GM21528 (cell line): ENCODE results near the gene HAUS8.
"Not testable (repeated sequence)": the region's sequence is repeated elsewhere in the genome, so short reads cannot be mapped to it uniquely, and the experiment has no call there.

Experiments
- ATAC-seq: cut with Tn5 transposase; IDR thresholded peaks from one replicate; pipeline ENCODE4 v1.9.1; 2021; ENCODE audit warnings: mild to moderate bottlenecking, moderate library complexity; ENCODE audit not compliant: unreplicated experiment, low FRiP score

Gene HAUS8

DNA sequence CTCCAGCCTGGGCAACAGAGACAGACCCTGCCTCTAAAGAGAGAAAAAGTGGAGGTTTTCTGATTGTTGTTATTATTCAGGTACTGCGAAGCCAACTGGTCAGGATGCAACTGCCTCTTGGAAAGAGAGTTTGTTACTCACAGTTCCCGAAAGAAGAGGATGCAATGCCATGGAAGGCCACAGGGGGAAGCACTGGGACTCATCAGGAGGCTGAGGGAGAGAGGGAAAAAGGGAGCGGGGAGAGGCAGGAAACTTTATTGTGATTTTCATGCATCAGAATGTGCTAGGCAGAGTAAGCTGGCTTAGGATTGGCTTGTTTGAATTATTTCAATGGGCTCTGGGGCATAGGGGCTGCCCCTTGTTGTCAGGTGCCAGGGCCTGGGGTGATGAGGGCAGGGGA is 27.9 kb upstream of the HAUS8 start:
- ATAC-seq = no peak

GRCh38 chr19:17101686-17102628 is 26.7 kb upstream of the HAUS8 start:
- ATAC-seq = no peak

- no peak for ATAC-seq
These were observed 23.1 kb upstream of the HAUS8 start for GRCh38 chr19:17098326-17098725.

- no peak for ATAC-seq
These were observed 22.4 kb upstream of the HAUS8 start for GRCh38 chr19:17097593-17098126.

- no peak for ATAC-seq
These were observed 20.1 kb upstream of the HAUS8 start for GRCh38 chr19:17095141-17095919.

DNA sequence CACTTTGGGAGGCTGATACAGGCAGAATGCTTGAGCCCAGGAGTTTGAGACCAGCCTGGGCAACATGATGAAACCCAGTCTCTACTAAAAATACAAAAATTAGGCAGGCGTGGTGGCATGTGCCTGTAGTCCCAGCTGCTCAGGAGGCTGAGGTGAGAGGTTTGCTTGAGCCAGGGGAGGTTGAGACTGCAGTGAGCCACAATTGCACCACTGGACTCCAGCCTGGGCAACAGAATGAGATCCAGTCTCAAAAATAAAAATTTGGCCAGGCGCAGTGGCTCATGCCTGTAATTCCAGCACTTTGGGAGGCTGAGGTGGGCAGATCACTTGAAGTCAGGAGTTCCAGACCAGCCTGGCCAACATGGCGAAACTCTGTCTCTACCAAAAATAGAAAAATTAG is 19.4 kb upstream of the HAUS8 start:
- ATAC-seq = not testable (repeated sequence)

GRCh38 chr19:17092696-17093095 is 17.4 kb upstream of the HAUS8 start:
- no peak for ATAC-seq

DNA sequence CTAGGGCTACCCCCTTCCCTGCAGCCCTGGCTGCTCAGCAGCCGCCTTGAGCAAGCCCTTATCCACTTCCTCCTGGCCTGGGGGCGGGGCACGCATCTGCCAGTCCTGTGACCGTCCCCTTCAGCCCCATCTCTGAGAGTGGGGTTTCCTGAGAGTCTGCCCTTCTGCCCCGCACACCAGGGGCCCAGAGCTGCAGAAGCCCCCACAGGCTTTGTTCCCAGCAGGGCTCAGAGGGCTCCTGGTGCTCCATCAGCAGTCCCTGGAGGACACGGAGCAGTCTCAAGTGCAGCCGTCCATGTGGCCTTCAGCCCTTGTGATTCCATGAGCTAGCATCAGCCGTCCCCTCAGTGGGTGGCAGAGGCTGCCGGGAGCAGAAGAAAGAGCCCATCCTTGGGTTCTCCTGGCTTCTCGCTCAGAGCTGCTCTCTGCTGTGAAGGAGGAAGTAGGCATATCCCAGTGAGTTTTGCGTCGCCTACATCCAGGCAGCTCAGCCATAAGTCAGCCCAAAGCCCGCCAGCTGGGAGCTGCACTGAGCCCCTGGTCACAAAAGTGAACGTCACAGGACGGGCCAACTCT is 16.6 kb upstream of the HAUS8 start:
- ATAC-seq = no peak

- no peak for ATAC-seq
These were observed 15.3 kb upstream of the HAUS8 start for GRCh38 chr19:17090583-17090982.

DNA sequence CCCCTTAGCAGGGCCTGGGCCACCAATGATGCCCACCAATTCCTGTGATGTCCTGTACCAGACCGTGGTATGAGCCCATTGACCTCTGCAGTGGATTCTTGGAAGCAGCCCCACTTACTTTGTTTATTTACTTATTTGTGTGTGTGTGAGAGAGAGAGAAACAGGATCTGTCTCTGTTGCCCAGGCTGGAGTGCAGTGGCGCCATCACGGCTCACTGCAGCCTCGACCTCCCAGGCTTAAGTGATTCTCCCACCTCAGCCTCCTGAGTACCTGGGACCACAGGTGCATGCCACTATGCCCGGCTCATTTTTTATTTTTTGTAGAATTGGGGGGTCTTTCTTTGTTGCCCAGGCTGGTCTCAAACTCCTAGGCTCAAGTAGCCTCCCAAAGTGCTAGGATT is 13.3 kb upstream of the HAUS8 start:
- ATAC-seq = no peak

DNA sequence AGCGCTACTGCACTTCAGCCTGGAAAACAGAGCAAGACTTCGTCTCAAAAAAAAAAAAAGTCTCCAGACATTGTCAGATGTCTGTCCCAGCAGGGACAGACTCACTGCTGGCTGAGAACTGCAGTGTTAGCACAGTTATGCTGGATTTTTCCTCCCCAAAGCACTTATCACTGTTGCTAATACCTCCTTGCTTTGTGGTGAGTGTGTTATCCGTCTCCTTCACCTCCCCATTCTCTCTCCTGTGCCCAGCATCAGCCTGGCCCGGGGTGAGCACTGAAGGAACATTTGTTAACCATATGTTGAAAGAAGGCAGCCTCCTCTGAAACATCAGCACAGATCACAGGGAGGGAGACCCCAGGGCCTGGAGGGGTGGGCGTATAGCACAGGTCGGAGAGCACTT is 11.6 kb upstream of the HAUS8 start:
- ATAC-seq = no peak

DNA sequence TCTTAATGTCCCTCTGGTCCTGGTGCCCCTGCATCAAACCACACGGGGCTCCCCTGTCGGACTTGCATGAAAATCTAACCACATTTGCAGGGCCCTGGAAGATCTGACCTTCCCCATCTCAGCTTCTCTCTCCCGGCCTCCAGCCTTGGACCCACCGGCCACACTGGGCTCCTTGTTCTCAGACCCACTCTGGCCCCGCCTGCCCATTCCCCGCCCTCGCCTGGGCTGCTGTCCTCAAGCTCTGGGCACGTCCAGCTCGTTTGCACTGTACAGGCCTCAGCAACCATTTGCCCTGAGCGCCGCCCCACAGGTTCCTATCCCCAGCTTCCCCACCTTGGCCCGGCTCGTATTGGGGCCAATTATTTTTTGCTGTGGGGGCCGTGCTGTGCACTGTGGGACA is 10.9 kb upstream of the HAUS8 start:
- no peak for ATAC-seq

GRCh38 chr19:17081672-17082630 is 6.7 kb upstream of the HAUS8 start:
- ATAC-seq = no peak

- ATAC-seq = no peak
These were observed 5.2 kb upstream of the HAUS8 start for GRCh38 chr19:17080440-17080801.

DNA sequence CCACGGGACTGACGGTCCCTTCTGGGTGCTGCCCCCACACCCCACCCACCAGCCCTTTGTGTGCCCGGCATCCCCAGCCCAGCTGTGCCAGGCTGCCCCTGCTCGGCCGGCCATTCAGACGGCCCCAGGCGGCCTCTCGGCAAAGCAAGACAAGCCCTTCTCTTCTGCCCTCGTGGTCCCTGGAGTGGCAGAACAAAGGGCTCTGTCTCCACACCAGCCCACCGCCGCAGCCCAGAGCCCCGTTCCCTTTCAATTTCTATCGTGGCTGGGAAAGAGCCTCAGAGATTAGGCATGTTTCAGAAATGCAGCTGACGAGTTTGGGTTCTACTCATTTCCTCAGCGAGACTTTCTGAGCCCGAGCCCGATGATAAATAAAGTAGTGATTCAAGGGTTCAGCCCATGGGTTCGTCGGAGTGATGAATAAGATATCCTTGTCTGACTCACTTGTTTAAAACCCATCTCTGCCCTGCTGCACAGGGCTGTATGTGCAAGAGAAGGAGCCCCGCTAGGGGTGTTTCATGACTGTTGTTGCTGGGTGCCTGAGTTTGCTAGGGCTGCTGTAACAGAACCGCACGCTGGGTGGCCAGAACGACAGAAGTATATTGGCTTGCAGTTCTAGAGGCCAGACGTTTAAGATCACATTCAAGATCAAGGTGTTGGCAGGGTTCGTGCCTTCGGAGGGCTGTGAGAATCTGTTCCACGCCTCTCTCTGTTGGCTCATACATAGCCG is 4.6 kb upstream of the HAUS8 start:
- ATAC-seq = no peak

- no peak for ATAC-seq
These were observed 3.9 kb upstream of the HAUS8 start for GRCh38 chr19:17078920-17079709.

DNA sequence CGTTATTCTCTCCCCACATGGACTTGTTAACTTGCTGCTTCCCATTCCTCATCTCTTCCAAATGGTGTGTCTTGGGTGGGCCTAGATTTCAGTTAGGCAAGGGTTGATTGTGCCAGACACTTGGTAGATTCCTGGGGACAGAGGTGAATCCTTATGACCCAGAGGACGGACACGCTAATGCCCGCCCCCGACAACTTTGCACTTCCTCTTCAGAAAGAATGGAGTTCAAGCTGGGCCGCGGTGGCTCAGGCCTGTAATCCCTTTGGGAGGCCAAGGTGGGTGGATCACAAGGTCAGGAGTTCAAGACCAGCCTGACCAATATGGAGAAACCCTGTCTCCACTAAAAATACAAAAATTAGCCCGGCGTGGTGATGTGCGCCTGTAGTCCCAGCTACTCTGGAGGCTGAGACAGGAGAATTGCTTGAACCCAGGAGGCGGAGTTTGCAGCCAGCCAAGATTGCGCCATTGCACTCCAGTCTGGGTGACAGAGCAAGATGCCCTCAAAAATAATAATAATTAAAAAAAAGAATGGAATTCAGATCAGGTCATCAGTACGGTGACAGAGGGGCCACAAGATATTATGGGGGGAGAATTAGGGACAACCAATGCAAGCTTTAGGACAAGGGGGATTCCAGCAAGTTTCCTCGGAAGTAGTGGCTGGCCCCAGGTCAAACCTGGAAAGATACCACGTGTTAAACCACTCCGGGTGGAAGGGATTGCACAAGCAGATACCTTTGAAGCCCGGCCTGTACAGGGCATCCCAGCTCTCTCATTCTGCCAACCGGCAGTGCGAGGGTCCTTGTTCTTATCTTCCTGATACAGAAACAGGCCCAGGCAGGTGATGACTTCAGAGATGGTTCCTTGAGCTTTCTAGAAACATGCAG is 3.0 kb upstream of the HAUS8 start:
- no peak for ATAC-seq
